Kidney (tissue), 14 donors: Measurements from ENCODE around the gene HAGH. TPM values are rescaled to one million over a fixed set of nuclear protein-coding genes. Genes with fewer than 3 reads are reported as not detected.

Experiments used
- DNase-seq, 5 donors: peaks; one replicate each; pipeline ENCODE4 v3.0.0-alpha.2; 2013 to 2020
- FAIRE-seq: peaks from 2 replicates; lab custom pipeline; 2012; peaks lifted over from hg19 to GRCh38; lab: Jason Lieb, UNC
- H3K27ac ChIP-seq, 2 donors: one replicate each; pipeline ENCODE4 v1.7.0; 2013; ENCODE audit warnings: low read depth in 2 of 2, low read length in 2 of 2, inconsistent platforms in 1 of 2
- H3K27me3 ChIP-seq: one replicate; pipeline ENCODE4 v1.7.1; 2013; ENCODE audit warnings: low read length, inconsistent platforms; ENCODE audit not compliant: control insufficient read depth, insufficient read depth
- H3K36me3 ChIP-seq, 3 donors: one replicate each; pipeline versions ENCODE4 v1.7.0 to v1.7.1; 2013; ENCODE audit warnings: low read length in 3 of 3, control low read depth in 1 of 3, inconsistent platforms in 1 of 3; ENCODE audit not compliant: insufficient read depth in 3 of 3, control insufficient read depth in 2 of 3
- H3K4me1 ChIP-seq, 3 donors: one replicate each; pipeline versions ENCODE4 v1.7.0 to v1.7.1; 2013; ENCODE audit warnings: low read length in 3 of 3, inconsistent platforms in 1 of 3, low read depth in 1 of 3; ENCODE audit not compliant: control insufficient read depth in 2 of 3, insufficient read depth in 2 of 3
- H3K4me3 ChIP-seq, 3 donors: one replicate each; pipeline versions ENCODE4 v1.7.0 to v1.8.1; 2013; ENCODE audit warnings: low read length in 3 of 3, control low read depth in 1 of 3, inconsistent platforms in 1 of 3
- H3K9ac ChIP-seq, 3 donors: one replicate each; pipeline versions ENCODE4 v1.7.0 to v1.7.1; 2013; ENCODE audit warnings: low read length in 3 of 3, control low read depth in 1 of 3, inconsistent platforms in 1 of 3
- H3K9me3 ChIP-seq, 3 donors: one replicate each; pipeline versions ENCODE4 v1.7.0 to v1.7.1; 2013; ENCODE audit warnings: low read length in 3 of 3, control low read depth in 1 of 3, inconsistent platforms in 1 of 3; ENCODE audit not compliant: control insufficient read depth in 2 of 3, insufficient read depth in 1 of 3
- intact Hi-C: fragments of 100-400 bp; cut with DNase I; formaldehyde crosslinking; loops from one replicate; pipeline ENCODE4 v1.11.1; 2022
- polyA plus RNA-seq: library from polyadenylated mRNA; stranded (reverse); fragments of 350-450 nt; fragmentation: Illumina TruSeq; extraction: RNeasy Lipid Tissue Mini Kit (QIAGEN cat#74804); gene quantifications from one replicate; pipeline ENCODE4 v1.2.3, GENCODE V29; 2014; ENCODE audit warnings: low read depth, low replicate concordance; ENCODE audit not compliant: insufficient read depth
- total RNA-seq: library from RNA; stranded (reverse); fragmentation: NEBNext Ultra II Directional; extraction: Animal tissue kit (Norgen Biotek cat#: 25700); gene quantifications from one replicate; pipeline ENCODE4 v1.2.1, GENCODE V29; 2021
- TF ChIP-seq, protein P1 (sequence below): IDR thresholded peaks from 3 replicates; pipeline ENCODE4 v1.5.1; 2012; ENCODE audit warnings: mild to moderate bottlenecking, moderate library complexity, borderline replicate concordance; ENCODE audit not compliant: insufficient read depth; ENCODE audit errors: extremely low read depth
- donor health status: control.
- donor health status: control.
- donor health status: control.
- donor health status: control.
- donor health status: control.
- donor health status: DM: yes; HTN: yes; CAD: no.
- donor health status: Normal renal cell carcinoma (clear cell type).

The HAGH gene
- total and polyA plus RNA-seq, 2 donors from 2014 or later = 48.1 to 258 TPM

DNA sequence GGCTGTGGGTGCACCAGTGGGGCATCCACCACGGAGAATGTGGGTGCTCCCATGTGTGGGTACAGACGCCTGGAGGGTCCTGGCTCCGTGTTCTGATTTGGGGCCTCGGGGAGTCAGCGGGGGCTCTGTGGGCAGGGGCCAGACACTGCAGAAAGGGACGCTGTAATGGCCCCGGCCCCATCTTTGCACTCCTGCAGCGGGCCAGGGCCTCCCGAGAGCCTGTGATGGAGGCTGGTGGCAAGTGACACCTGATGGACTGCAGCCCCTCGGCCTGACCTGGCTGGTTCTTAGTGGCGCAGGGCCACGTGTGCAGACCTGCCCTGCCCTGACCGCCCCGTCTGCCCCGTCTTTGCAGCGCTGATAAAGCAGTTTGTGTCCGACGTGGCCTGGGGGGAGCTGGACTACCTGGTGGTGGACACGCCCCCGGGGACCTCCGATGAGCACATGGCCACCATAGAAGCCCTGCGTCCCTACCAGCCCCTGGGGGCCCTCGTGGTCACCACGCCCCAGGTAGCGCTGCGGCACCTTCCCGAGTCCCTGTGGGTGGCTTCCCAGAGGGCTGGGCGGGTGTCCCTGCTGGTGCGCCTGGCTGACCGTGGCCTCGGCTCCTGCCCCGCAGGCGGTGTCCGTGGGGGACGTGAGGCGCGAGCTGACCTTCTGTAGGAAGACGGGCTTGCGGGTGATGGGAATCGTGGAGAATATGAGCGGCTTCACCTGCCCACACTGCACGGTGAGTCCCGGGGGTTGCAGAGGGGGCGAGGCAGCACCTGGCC lies 39.1 kb downstream of the HAGH start:
- Histone ChIP-seq H3K9ac (no peak overlapping the region), H3K36me3 (no peaks in the 10 kb centered on the region), H3K27me3 (no peaks in the 10 kb centered on the region), H3K9me3 (no peaks in the 10 kb centered on the region), H3K4me1 (peaks cover 0 to 4% (median 4%) of the 10 kb centered on the region in 3 donors), H3K4me3 (no peak overlapping the region), H3K27ac (no peak overlapping the region)
- intact Hi-C loops = no loop called here
- DNase-seq = peak in 1 of 5 donors; percentile 64
- TF ChIP-seq, protein P1, sequence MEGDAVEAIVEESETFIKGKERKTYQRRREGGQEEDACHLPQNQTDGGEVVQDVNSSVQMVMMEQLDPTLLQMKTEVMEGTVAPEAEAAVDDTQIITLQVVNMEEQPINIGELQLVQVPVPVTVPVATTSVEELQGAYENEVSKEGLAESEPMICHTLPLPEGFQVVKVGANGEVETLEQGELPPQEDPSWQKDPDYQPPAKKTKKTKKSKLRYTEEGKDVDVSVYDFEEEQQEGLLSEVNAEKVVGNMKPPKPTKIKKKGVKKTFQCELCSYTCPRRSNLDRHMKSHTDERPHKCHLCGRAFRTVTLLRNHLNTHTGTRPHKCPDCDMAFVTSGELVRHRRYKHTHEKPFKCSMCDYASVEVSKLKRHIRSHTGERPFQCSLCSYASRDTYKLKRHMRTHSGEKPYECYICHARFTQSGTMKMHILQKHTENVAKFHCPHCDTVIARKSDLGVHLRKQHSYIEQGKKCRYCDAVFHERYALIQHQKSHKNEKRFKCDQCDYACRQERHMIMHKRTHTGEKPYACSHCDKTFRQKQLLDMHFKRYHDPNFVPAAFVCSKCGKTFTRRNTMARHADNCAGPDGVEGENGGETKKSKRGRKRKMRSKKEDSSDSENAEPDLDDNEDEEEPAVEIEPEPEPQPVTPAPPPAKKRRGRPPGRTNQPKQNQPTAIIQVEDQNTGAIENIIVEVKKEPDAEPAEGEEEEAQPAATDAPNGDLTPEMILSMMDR = no peak
- no peak for FAIRE-seq

- no peak overlapping the region for H3K4me3 ChIP-seq
- H3K9me3 ChIP-seq = no peaks in the 10 kb centered on the region
- H3K27me3 ChIP-seq = no peaks in the 10 kb centered on the region
- DNase-seq = no peak
- H3K9ac ChIP-seq = no peak overlapping the region
- H3K36me3 ChIP-seq = no peaks in the 10 kb centered on the region
- TF ChIP-seq, protein P1 = no peak
- H3K27ac ChIP-seq = no peak overlapping the region
- FAIRE-seq = no peak
- intact Hi-C loops = no loop called here
- peaks cover 0 to 4% (median 4%) of the 10 kb centered on the region in 3 donors for H3K4me1 ChIP-seq
Measured at GRCh38 chr16:1787056-1787321, 39.6 kb downstream of the HAGH start.

DNA sequence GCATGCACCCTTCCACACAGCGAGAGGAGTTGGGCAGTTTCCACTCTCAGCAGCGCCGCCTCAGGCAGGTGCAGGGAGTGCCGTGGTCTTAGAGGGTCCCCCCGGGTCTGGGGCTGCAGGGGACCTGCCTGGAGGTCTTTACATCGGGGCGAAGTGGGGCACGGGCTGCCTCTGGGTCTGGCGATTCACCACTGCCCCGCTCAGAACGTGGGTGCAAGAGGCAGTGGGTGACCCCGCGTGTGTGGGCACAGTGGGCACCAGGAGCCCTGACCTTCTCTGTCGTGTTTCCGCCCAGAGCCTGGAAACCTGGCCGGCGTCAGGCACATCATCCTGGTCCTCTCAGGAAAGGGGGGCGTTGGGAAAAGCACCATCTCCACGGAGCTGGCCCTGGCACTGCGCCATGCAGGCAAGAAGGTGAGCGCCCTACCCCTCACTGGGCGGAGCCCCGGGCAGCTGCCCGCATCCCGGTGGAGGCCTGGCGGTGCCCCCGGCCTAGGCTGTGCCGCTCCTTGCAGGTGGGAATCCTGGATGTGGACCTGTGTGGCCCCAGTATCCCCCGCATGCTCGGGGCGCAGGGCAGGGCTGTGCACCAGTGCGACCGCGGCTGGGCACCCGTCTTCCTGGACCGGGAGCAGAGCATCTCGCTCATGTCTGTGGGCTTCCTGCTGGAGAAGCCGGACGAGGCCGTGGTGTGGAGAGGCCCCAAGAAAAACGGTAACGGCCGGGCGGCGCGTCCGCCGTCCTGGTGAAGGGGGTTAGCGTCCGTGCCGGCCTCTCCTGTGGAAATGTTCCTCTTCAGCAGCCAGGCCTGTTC lies 40.2 kb downstream of the HAGH start:
- Histone ChIP-seq H3K27me3 (no peaks in the 10 kb centered on the region), H3K4me3 (no peak overlapping the region), H3K36me3 (no peaks in the 10 kb centered on the region), H3K4me1 (peaks cover 0 to 8% (median 5%) of the 10 kb centered on the region in 3 donors), H3K9ac (no peak overlapping the region), H3K9me3 (no peaks in the 10 kb centered on the region), H3K27ac (no peak overlapping the region)
- DNase-seq = peak in 2 of 5 donors; percentile 37 to 80
- intact Hi-C loops = no loop called here
- no peak for FAIRE-seq
- TF ChIP-seq, protein P1 = no peak
